Large intestine (tissue), 3 donors: Measurements from ENCODE around the gene SPECC1L. TPM values are rescaled to one million over a fixed set of nuclear protein-coding genes. Genes with fewer than 3 reads are reported as not detected.

Source experiments
- DNase-seq, 2 donors: peaks; one replicate each; pipeline versions ENCODE4 v3.0.0 to v3.0.0-alpha.2; 2013
- H3K27ac ChIP-seq: one replicate; pipeline ENCODE4 v1.5.1; 2013; ENCODE audit warnings: low read length
- H3K27me3 ChIP-seq: 2 replicates; pipeline ENCODE4 v1.6.1; 2013; ENCODE audit warnings: low read length; ENCODE audit not compliant: control insufficient read depth, insufficient read depth
- H3K36me3 ChIP-seq: 2 replicates; pipeline ENCODE4 v1.6.1; 2013; ENCODE audit warnings: low read length; ENCODE audit not compliant: control insufficient read depth, insufficient read depth
- H3K4me1 ChIP-seq: one replicate; pipeline ENCODE4 v1.6.1; 2013; ENCODE audit warnings: low read length; ENCODE audit not compliant: control insufficient read depth, insufficient read depth
- H3K4me3 ChIP-seq: one replicate; pipeline ENCODE4 v1.5.1; 2013; ENCODE audit warnings: low read length
- H3K9me3 ChIP-seq: one replicate; pipeline ENCODE4 v1.6.1; 2013; ENCODE audit warnings: mild to moderate bottlenecking, low read depth, low read length, moderate library complexity; ENCODE audit not compliant: control insufficient read depth
- WGBS: methylation state at CpG from one replicate; pipeline ENCODE4 v1.1.5; 2013; ENCODE audit warnings: low lambda C conversion rate; ENCODE audit not compliant: insufficient coverage; 5-methylcytosine and 5-hydroxymethylcytosine counted together
- polyA plus RNA-seq: library from polyadenylated mRNA; unstranded; fragments of 120-200 nt; gene quantifications from one replicate; pipeline ENCODE4 v1.2.1, GENCODE V29; 2013

SPECC1L gene
- polyA plus RNA-seq, 1 donor: 28.9 TPM

DNA sequence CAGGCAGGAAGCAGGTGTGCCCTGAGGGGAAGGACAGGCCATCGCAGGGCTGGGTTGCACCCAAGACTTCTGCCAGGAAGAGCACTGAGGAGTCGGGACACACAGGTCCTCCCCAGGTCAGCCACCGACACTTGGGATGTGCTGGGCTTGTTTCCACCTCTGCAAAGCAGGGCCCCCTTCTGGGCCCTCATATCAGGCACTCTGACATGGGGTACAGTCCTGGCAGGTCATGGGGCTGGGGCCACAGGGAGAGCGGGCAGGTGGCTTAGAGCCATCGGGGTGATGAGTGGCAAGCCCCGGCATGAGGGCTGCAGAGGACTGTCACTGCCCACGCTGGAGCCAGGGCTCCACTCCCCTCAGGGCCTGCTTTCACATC, 148.8 kb downstream of the SPECC1L start:
- Histone ChIP-seq H3K36me3 (peaks cover 34% of the 10 kb centered on the region), H3K9me3 (peaks cover 2% of the 10 kb centered on the region), H3K27ac (no peak overlapping the region), H3K27me3 (peaks cover 3% of the 10 kb centered on the region), H3K4me3 (no peak overlapping the region), H3K4me1 (peaks cover 3% of the 10 kb centered on the region)
- no CpG with 5 or more reads among the region's 7 CpGs for WGBS
- DNase-seq: no peak

- peaks cover 11% of the 10 kb centered on the region for H3K27me3 ChIP-seq
- no peak for DNase-seq
- no peak overlapping the region for H3K27ac ChIP-seq
- H3K36me3 ChIP-seq: peaks cover 25% of the 10 kb centered on the region
- peaks cover 8% of the 10 kb centered on the region for H3K4me1 ChIP-seq
- no peak overlapping the region for H3K4me3 ChIP-seq
- peaks cover 7% of the 10 kb centered on the region for H3K9me3 ChIP-seq
- no CpG with 5 or more reads among the region's 18 CpGs for WGBS
These were observed 149.7 kb downstream of the SPECC1L start for GRCh38 chr22:24420072-24420976.

- Histone ChIP-seq H3K4me1 (peaks cover 8% of the 10 kb centered on the region), H3K27ac (no peak overlapping the region)
- WGBS: no CpG with 5 or more reads among the region's 11 CpGs
These were observed 150.3 kb downstream of the SPECC1L start for GRCh38 chr22:24420977-24421343.

GRCh38 chr22:24421428-24421931, 150.8 kb downstream of the SPECC1L start:
- Histone ChIP-seq H3K36me3 (peaks cover 14% of the 10 kb centered on the region), H3K4me1 (peaks cover 8% of the 10 kb centered on the region), H3K27ac (no peak overlapping the region), H3K27me3 (peaks cover 21% of the 10 kb centered on the region), H3K4me3 (no peak overlapping the region), H3K9me3 (peaks cover 7% of the 10 kb centered on the region)
- DNase-seq: no peak
- no CpG with 5 or more reads among the region's 9 CpGs for WGBS

More at GRCh38 chr22:24420977-24421343, 150.3 kb downstream of the SPECC1L start:
- Histone ChIP-seq H3K36me3 (peaks cover 19% of the 10 kb centered on the region), H3K9me3 (peaks cover 7% of the 10 kb centered on the region), H3K27me3 (peaks cover 17% of the 10 kb centered on the region), H3K4me3 (no peak overlapping the region)
- no peak for DNase-seq

DNA sequence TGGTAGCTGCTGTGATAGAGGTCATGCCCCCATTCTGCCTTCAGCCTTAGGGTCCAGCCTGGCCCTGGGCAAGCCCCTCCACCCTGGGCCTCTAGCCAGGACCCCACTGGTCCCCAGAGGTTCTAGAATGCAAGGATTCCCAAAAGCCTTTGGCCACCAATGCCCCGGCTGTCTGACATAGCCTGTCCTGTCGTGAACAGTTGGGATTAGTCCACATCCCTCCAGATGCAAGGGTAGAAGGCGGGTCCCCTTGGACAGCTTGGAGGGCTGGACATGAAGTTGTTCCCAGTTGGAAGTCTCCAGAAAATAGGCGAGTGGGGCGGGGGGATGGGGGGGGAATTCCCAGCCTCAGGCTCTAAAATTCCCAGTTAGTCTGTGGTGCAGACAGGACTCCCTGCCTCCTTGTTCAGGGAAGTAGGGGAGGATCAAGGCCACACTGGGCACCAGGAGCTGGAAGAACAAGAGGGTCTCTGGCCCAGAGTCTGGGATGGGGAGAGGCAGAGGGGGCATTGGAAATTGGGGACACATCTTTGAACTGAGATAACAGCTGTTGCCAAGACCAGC, 151.6 kb downstream of the SPECC1L start:
- Histone ChIP-seq H3K27me3 (peaks cover 23% of the 10 kb centered on the region), H3K9me3 (peaks cover 7% of the 10 kb centered on the region), H3K27ac (no peak overlapping the region), H3K4me3 (no peak overlapping the region), H3K4me1 (peaks cover 8% of the 10 kb centered on the region), H3K36me3 (peaks cover 8% of the 10 kb centered on the region)
- WGBS: no CpG with 5 or more reads among the region's 5 CpGs
- no peak for DNase-seq

GRCh38 chr22:24423519-24424000, 152.9 kb downstream of the SPECC1L start:
- Histone ChIP-seq H3K36me3 (no peaks in the 10 kb centered on the region), H3K4me3 (peak overlapping the region; percentile 38), H3K27me3 (peaks cover 23% of the 10 kb centered on the region), H3K27ac (no peak overlapping the region), H3K4me1 (peaks cover 8% of the 10 kb centered on the region), H3K9me3 (peaks cover 7% of the 10 kb centered on the region)
- no peak for DNase-seq
- no CpG with 5 or more reads among the region's 56 CpGs for WGBS

DNA sequence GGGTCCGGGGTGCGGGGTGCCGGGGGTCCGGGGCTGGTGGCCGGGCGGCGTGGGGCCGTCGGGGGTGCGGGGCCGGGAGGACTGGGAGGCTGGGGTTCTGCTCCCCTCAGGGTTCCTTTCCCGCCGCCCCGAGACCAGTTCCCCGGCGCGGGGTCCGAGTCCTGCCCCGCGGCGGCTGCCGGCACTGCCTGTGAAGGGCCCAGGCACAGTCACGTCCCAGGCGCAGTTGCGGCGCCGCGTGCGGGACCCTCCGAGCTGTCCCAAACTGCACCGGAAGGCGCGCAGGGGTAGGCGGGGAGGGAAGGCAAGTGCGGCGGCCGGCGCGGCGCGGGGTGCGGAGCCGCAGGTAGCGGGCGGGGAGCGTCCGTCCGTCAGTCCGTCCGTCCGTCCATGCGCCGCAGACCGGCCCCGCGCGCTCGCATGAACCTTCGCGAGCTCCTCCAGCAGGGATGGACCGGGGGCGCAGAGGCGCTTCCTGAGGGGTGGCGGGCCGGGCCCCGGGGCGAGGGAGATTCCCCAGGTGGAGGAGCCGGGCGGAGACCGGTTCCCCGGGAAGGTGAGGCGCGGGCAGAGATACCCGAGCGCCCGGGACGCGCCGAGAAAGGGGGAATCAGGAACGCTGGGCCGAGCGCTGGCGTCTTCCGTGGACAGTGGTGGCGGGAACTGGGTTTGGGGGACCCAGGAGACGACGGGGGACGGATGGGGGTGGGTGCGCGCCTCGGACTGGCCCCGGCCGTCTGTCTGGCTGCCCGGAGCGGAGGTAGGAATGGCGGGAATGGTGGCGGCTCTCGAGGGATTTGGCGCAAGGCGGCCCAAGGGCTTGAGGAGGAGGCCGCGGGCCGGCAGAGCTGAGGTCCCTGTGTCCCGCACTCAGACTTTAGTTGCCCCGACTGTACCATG, 153.6 kb downstream of the SPECC1L start:
- WGBS: no CpG with 5 or more reads among the region's 105 CpGs
- DNase-seq: peak in 1 of 2 donors; percentile 48
- Histone ChIP-seq H3K36me3 (no peaks in the 10 kb centered on the region), H3K4me1 (peaks cover 10% of the 10 kb centered on the region), H3K27ac (no peak overlapping the region), H3K4me3 (peak overlapping the region; percentile 38), H3K27me3 (peaks cover 23% of the 10 kb centered on the region), H3K9me3 (peaks cover 7% of the 10 kb centered on the region)

- peaks cover 23% of the 10 kb centered on the region for H3K27me3 ChIP-seq
- peaks cover 18% of the 10 kb centered on the region for H3K4me1 ChIP-seq
- no peaks in the 10 kb centered on the region for H3K36me3 ChIP-seq
- peak overlapping the region; percentile 38 for H3K4me3 ChIP-seq
- no peak for DNase-seq
- no peak overlapping the region for H3K27ac ChIP-seq
- no CpG with 5 or more reads among the region's 32 CpGs for WGBS
- H3K9me3 ChIP-seq: peaks cover 7% of the 10 kb centered on the region
These were observed 154.5 kb downstream of the SPECC1L start for GRCh38 chr22:24424901-24425775.

DNA sequence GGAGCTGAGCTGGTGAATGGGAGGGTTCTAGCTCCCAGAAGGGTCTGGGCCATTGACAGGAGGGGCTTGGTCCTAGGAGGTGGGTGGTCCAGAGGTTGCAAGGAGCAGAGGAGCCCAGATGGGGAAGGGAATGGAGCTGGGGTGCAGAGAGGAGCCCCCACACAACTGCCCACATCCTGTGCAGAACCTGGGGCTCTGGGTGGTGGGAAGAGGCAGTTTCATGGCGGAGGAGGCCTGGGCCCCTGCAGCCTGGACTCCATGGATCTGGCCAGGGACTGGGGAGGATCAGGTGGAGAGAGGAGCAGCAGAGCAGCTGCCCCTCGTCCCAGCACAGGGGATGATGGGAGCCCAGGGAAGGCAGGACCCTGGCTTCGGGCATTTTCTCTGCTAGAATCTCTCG, 155.8 kb downstream of the SPECC1L start:
- Histone ChIP-seq H3K27me3 (peaks cover 23% of the 10 kb centered on the region), H3K27ac (no peak overlapping the region), H3K4me1 (peaks cover 15% of the 10 kb centered on the region), H3K9me3 (peaks cover 7% of the 10 kb centered on the region), H3K36me3 (no peaks in the 10 kb centered on the region), H3K4me3 (no peak overlapping the region)
- DNase-seq: no peak
- WGBS: no CpG with 5 or more reads among the region's 4 CpGs
